ENCODE data around the gene JUNB. TPM values are rescaled to one million over a fixed set of nuclear protein-coding genes. Genes with fewer than 3 reads are reported as not detected.

The JUNB gene
- total and polyA plus RNA-seq, 2 of the 13 experiments (the other 11 are each of a cell fraction or from before 2014, with no cell fraction given), result 7.7 to 8.2 TPM

- in situ Hi-C loops (cut with HindIII; ENCODE audit: extremely low pct_ligation_motif_present, low pct_unique_long_range_greater_than_20kb), result loop anchor here (5.0 kb wide), 1 partner anchor 34 kb away; no protein-coding TSS in a partner anchor
- intact Hi-C loops (cut with micrococcal nuclease; ENCODE audit: unreplicated experiment), result no loop called here
- ChIA-PET POLR2A (interaction anchor here (0.8 to 4.0 kb wide), 6 partner anchors 9 to 68 kb away, joined by 3 to 47 read pairs (median 4); partner anchors contain the start of genes GET3 and JUNB), CTCF (ENCODE audit: low intra/inter-chr PET ratio, low total read pairs) (interaction anchor here (1.6 kb wide), 1 partner anchor 35 kb away, joined by 4 read pairs; no protein-coding TSS in a partner anchor)
- Histone ChIP-seq H2AFZ (ENCODE audit: low read length) (no peak overlapping the region), H3K27me3 (ENCODE audit: control insufficient read depth in 1 of 2, insufficient read depth in 2 of 2, low read length in 2 of 2) (no peaks in the 10 kb centered on the region; a peak in 1 of 5 replicates), H4K20me1 (ENCODE audit: insufficient read depth, low read length) (peaks cover 5% of the 10 kb centered on the region; the same call in 1 of the 2 replicates), H3K9ac (ENCODE audit: insufficient read depth, low read depth, low read length) (peak overlapping the region; percentile 99), H3K4me2 (ENCODE audit: low read depth, low read length) (peak overlapping the region; percentile 88), H3K27ac (ENCODE audit: extremely low read length, insufficient read depth, low read length) (peak overlapping the region; percentile 92), H3K4me3 (replicated peaks in 1 of 3; ENCODE audit: insufficient read depth in 1 of 3, low read depth in 2 of 3, low read length in 3 of 3) (peak overlapping the region; percentile 81 to 100 (median 93)), H3K9me3 (ENCODE audit: low read length) (no peaks in the 10 kb centered on the region), H3K36me3 (replicated peaks in 1 of 2; ENCODE audit: control insufficient read depth in 1 of 2, insufficient read depth in 2 of 2, low read length in 2 of 2) (peaks cover 2 to 12% of the 10 kb centered on the region in 2 experiments; a peak in 4 of 5 replicates), H3K79me2 (ENCODE audit: insufficient read depth, low read length) (peaks cover 14% of the 10 kb centered on the region), H3K4me1 (ENCODE audit: insufficient read depth, low read length) (peaks cover 28% of the 10 kb centered on the region)
- BruUV-seq (replicated peaks), result TSS peak; percentile 58
- 0% methylated on average over 7 of the region's 38 CpGs for WGBS (ENCODE audit: low lambda C conversion rate)
- FAIRE-seq (no peak), ATAC-seq (peak; percentile 47), DNase-seq (ENCODE audit: low spot score) (peak; percentile 27)
- TF ChIP-seq, protein P1, sequence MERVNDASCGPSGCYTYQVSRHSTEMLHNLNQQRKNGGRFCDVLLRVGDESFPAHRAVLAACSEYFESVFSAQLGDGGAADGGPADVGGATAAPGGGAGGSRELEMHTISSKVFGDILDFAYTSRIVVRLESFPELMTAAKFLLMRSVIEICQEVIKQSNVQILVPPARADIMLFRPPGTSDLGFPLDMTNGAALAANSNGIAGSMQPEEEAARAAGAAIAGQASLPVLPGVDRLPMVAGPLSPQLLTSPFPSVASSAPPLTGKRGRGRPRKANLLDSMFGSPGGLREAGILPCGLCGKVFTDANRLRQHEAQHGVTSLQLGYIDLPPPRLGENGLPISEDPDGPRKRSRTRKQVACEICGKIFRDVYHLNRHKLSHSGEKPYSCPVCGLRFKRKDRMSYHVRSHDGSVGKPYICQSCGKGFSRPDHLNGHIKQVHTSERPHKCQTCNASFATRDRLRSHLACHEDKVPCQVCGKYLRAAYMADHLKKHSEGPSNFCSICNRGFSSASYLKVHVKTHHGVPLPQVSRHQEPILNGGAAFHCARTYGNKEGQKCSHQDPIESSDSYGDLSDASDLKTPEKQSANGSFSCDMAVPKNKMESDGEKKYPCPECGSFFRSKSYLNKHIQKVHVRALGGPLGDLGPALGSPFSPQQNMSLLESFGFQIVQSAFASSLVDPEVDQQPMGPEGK (CRISPR knock-in tag; IDR thresholded peaks at IDR 0.05), result peak; percentile 34; the same call in 1 of the 2 replicates
- TF ChIP-seq LCORL (IDR thresholded peaks at IDR 0.05) (no peak), LCORL (CRISPR knock-in tag; IDR thresholded peaks at IDR 0.05) (peak; percentile 48), NFKBIZ (CRISPR knock-in tag; IDR thresholded peaks at IDR 0.05) (0 out of 2 replicates have a peak, but pooled peaks have one; percentile 16), YY1 (IDR thresholded peaks at IDR 0.05; ENCODE audit: insufficient read depth, insufficient replicate concordance, low read depth, low read length) (peak; percentile 54), ZNF205 (CRISPR knock-in tag; IDR thresholded peaks at IDR 0.05) (0 out of 2 replicates have a peak, but pooled peaks have one; percentile 12), PHF20 (CRISPR knock-in tag; IDR thresholded peaks at IDR 0.05) (0 out of 2 replicates have a peak, but pooled peaks have one; percentile 13), ZBTB4 (CRISPR knock-in tag; IDR thresholded peaks at IDR 0.05; ENCODE audit: borderline replicate concordance) (peak; percentile 89; the same call in 1 of the 2 replicates), ZNF367 (CRISPR knock-in tag; IDR thresholded peaks at IDR 0.05; ENCODE audit: borderline replicate concordance) (no peak), ZNF350 (CRISPR knock-in tag; IDR thresholded peaks at IDR 0.05; ENCODE audit: borderline replicate concordance, low read depth) (0 out of 2 replicates have a peak, but pooled peaks have one; percentile 42), SALL1 (CRISPR knock-in tag; IDR thresholded peaks at IDR 0.05) (no peak), ARID2 (CRISPR knock-in tag; IDR thresholded peaks at IDR 0.05; ENCODE audit: borderline replicate concordance) (peak; percentile 72; the same call in 1 of the 2 replicates), SRY (CRISPR knock-in tag; IDR thresholded peaks at IDR 0.05) (peak; percentile 60), SAFB2 (CRISPR knock-in tag; IDR thresholded peaks at IDR 0.05; ENCODE audit: borderline replicate concordance, low read depth) (0 out of 2 replicates have a peak, but pooled peaks have one; percentile 5), NCOA2 (CRISPR knock-in tag; IDR thresholded peaks at IDR 0.05) (0 out of 2 replicates have a peak, but pooled peaks have one; percentile 7), NCOR1 (IDR thresholded peaks at IDR 0.05; ENCODE audit: borderline replicate concordance, low read length) (no peak), ZNF724P (CRISPR knock-in tag; IDR thresholded peaks at IDR 0.05; ENCODE audit: borderline replicate concordance) (no peak), ZNF33A (CRISPR knock-in tag; IDR thresholded peaks at IDR 0.05; ENCODE audit: borderline replicate concordance) (0 out of 2 replicates have a peak, but pooled peaks have one; percentile 90), ZIK1 (CRISPR knock-in tag; IDR thresholded peaks at IDR 0.05; ENCODE audit: borderline replicate concordance, low read depth) (no peak)
These were observed 9.7 kb downstream of the JUNB start for GRCh38 chr19:12800923-12801465.

Measured in HepG2 (cell line).